SH-SY5Y (cell line): ENCODE data around the gene USP7.

Source experiments
- GATA2 ChIP-seq: IDR thresholded peaks from 2 replicates; pipeline ENCODE4 v1.6.1; 2011; ENCODE audit warnings: mild to moderate bottlenecking, low read depth, low read length
- GATA3 ChIP-seq: IDR thresholded peaks from 2 replicates; pipeline ENCODE4 v1.6.1; 2011; ENCODE audit warnings: low read depth, mild to moderate bottlenecking, low read length, moderate library complexity

- TF ChIP-seq GATA2, result no peak
- no peak for TF ChIP-seq GATA3
These were observed 76.3 kb downstream of the USP7 start for GRCh38 chr16:8887431-8887765.
